ENCODE data around the gene ABTB1.

DNA sequence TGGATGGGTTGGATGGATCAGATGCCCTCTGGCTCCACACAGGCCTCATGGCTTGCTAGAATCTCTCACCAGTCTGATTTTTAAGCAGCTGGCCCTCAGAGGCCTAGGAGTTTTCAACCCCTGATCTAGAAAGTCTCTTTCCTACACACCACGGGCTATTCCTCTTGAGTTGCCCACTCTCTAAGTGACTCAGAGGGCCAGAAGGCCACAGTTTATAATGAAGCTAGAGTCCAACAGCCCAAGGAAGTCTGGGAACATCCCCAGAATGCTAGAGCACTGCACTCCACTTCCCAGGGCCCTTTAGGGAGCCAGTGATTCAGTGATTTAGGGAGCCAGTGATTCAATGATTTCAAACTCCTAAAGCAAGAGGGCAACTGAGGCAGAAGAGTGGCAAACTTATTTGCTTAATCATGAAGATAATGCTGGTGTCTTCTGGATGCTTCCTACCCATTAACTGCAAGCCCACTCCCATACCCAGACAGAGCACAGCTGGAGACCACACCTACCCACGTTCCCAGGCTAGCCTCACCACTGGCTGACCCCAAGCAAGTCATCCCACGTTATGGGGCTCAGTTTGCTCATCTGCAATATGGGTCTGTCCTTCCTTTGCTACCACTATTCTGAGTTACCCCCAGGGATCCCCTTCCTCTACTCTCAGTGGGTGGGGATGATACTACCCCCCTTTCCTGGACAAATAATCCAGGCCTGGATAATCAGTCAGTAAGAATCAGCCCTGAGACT lies 36.7 kb downstream of the ABTB1 start:
- TF ChIP-seq EZH2 (IDR thresholded peaks at IDR 0.05; ENCODE audit: borderline replicate concordance, insufficient read depth, low read depth, low read length, poor library complexity, severe bottlenecking): no peak
- TF ChIP-seq, protein P1, sequence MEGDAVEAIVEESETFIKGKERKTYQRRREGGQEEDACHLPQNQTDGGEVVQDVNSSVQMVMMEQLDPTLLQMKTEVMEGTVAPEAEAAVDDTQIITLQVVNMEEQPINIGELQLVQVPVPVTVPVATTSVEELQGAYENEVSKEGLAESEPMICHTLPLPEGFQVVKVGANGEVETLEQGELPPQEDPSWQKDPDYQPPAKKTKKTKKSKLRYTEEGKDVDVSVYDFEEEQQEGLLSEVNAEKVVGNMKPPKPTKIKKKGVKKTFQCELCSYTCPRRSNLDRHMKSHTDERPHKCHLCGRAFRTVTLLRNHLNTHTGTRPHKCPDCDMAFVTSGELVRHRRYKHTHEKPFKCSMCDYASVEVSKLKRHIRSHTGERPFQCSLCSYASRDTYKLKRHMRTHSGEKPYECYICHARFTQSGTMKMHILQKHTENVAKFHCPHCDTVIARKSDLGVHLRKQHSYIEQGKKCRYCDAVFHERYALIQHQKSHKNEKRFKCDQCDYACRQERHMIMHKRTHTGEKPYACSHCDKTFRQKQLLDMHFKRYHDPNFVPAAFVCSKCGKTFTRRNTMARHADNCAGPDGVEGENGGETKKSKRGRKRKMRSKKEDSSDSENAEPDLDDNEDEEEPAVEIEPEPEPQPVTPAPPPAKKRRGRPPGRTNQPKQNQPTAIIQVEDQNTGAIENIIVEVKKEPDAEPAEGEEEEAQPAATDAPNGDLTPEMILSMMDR (IDR thresholded peaks at IDR 0.05): no peak
